Ascending aorta (tissue), 2 donors: Measurements from ENCODE around the gene CD7. TPM values are rescaled to one million over a fixed set of nuclear protein-coding genes. Genes with fewer than 3 reads are reported as not detected.

Source experiments
- DNase-seq, 2 donors: peaks; one replicate each; pipeline ENCODE4 v3.0.0-alpha.2; 2019; ENCODE audit warnings: low spot score in 2 of 2
- H3K27ac ChIP-seq, 2 donors: fragments of 200-600 bp; sonication (generic); one replicate each; pipeline ENCODE4 v1.5.1; 2016 to 2017; ENCODE audit warnings: mild to moderate bottlenecking in 1 of 2
- H3K27me3 ChIP-seq: fragments of 200-600 bp; sonication (generic); one replicate; pipeline ENCODE4 v1.5.1; 2017
- H3K36me3 ChIP-seq, 2 donors: fragments of 200-600 bp; sonication (generic); one replicate each; pipeline ENCODE4 v1.5.1; 2016
- H3K4me1 ChIP-seq, 2 donors: fragments of 200-600 bp; sonication (generic); one replicate each; pipeline ENCODE4 v1.5.1; 2016 to 2017; ENCODE audit warnings: mild to moderate bottlenecking in 1 of 2
- H3K4me3 ChIP-seq, 2 donors: fragments of 200-600 bp; sonication (generic); one replicate each; pipeline ENCODE4 v1.5.1; 2016 to 2017; ENCODE audit warnings: mild to moderate bottlenecking in 1 of 2
- H3K9me3 ChIP-seq, 2 donors: fragments of 200-600 bp; sonication (generic); one replicate each; pipeline ENCODE4 v1.5.1; 2016
- intact Hi-C: fragments of 100-400 bp; cut with DNase I; formaldehyde crosslinking; loops from one replicate; pipeline ENCODE4 v1.15.1; 2023
- total RNA-seq: library from RNA; depleted of rRNA; stranded (reverse); fragments of >200 nt; gene quantifications from one replicate; pipeline ENCODE4 v1.1.0, GENCODE V29; 2016
- TF ChIP-seq, protein P1 (sequence below), 3 experiments: fragments of 200-600 bp in 2 of 3; fragments of 450-650 bp in 1 of 3; sonication (generic) in 2 of 3; IDR thresholded peaks; one replicate each; pipeline ENCODE4 v1.5.1; 2016 to 2019; ENCODE audit warnings: antibody characterized with exemption in 3 of 3, mild to moderate bottlenecking in 1 of 3, moderate library complexity in 1 of 3

Gene CD7
- total RNA-seq, 1 donor from 2014 or later, result 6.7 TPM

- H3K4me1 ChIP-seq, result peaks cover 13 to 25% of the 10 kb centered on the region in 2 donors
- no peak for DNase-seq
- TF ChIP-seq, protein P1, sequence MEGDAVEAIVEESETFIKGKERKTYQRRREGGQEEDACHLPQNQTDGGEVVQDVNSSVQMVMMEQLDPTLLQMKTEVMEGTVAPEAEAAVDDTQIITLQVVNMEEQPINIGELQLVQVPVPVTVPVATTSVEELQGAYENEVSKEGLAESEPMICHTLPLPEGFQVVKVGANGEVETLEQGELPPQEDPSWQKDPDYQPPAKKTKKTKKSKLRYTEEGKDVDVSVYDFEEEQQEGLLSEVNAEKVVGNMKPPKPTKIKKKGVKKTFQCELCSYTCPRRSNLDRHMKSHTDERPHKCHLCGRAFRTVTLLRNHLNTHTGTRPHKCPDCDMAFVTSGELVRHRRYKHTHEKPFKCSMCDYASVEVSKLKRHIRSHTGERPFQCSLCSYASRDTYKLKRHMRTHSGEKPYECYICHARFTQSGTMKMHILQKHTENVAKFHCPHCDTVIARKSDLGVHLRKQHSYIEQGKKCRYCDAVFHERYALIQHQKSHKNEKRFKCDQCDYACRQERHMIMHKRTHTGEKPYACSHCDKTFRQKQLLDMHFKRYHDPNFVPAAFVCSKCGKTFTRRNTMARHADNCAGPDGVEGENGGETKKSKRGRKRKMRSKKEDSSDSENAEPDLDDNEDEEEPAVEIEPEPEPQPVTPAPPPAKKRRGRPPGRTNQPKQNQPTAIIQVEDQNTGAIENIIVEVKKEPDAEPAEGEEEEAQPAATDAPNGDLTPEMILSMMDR (IDR thresholded peaks at IDR 0.05), result no peak
- no peaks in the 10 kb centered on the region for H3K27me3 ChIP-seq
- no peaks in the 10 kb centered on the region for H3K9me3 ChIP-seq
- H3K36me3 ChIP-seq, result no peaks in the 10 kb centered on the region
- H3K4me3 ChIP-seq, result no peak overlapping the region
- intact Hi-C loops, result no loop called here
- H3K27ac ChIP-seq, result no peak overlapping the region
These were observed 13.2 kb upstream of the CD7 start for GRCh38 chr17:82330322-82331239.

- H3K36me3 ChIP-seq, result no peaks in the 10 kb centered on the region
- H3K4me3 ChIP-seq, result no peak overlapping the region
- peaks cover 8 to 21% of the 10 kb centered on the region in 2 donors for H3K4me1 ChIP-seq
- no peak overlapping the region for H3K27ac ChIP-seq
- DNase-seq, result no peak
- TF ChIP-seq, protein P1 (IDR thresholded peaks at IDR 0.05), result no peak
- H3K27me3 ChIP-seq, result no peaks in the 10 kb centered on the region
- intact Hi-C loops, result no loop called here
- H3K9me3 ChIP-seq, result no peaks in the 10 kb centered on the region
These were observed 12.4 kb upstream of the CD7 start for GRCh38 chr17:82329683-82330321.

GRCh38 chr17:82328994-82329507, 11.6 kb upstream of the CD7 start:
- Histone ChIP-seq H3K4me1 (peaks cover 5 to 13% of the 10 kb centered on the region in 2 donors), H3K27ac (no peak overlapping the region), H3K36me3 (no peaks in the 10 kb centered on the region), H3K9me3 (no peaks in the 10 kb centered on the region), H3K4me3 (no peak overlapping the region), H3K27me3 (no peaks in the 10 kb centered on the region)
- TF ChIP-seq, protein P1 (IDR thresholded peaks at IDR 0.05), result no peak
- no peak for DNase-seq
- intact Hi-C loops, result no loop called here

GRCh38 chr17:82328141-82328993, 11.0 kb upstream of the CD7 start:
- H3K27ac ChIP-seq, result no peak overlapping the region
- peaks cover 4 to 8% of the 10 kb centered on the region in 2 donors for H3K4me1 ChIP-seq
- intact Hi-C loops, result no loop called here
- no peaks in the 10 kb centered on the region for H3K9me3 ChIP-seq
- H3K27me3 ChIP-seq, result no peaks in the 10 kb centered on the region
- no peak for DNase-seq
- no peaks in the 10 kb centered on the region for H3K36me3 ChIP-seq
- H3K4me3 ChIP-seq, result no peak overlapping the region
- TF ChIP-seq, protein P1 (IDR thresholded peaks at IDR 0.05), result no peak

GRCh38 chr17:82327757-82328140, 10.3 kb upstream of the CD7 start:
- no peaks in the 10 kb centered on the region for H3K9me3 ChIP-seq
- no peaks in the 10 kb centered on the region for H3K27me3 ChIP-seq
- no peak for DNase-seq
- no peak overlapping the region for H3K27ac ChIP-seq
- intact Hi-C loops, result no loop called here
- H3K4me3 ChIP-seq, result no peak overlapping the region
- H3K36me3 ChIP-seq, result no peaks in the 10 kb centered on the region
- H3K4me1 ChIP-seq, result peaks cover 0 to 2% of the 10 kb centered on the region in 2 donors
- TF ChIP-seq, protein P1 (IDR thresholded peaks at IDR 0.05), result no peak
